Mesendoderm (in vitro differentiated cells): ENCODE measurements around the gene TESMIN.

Experiments
- DNase-seq: peaks from one replicate; pipeline ENCODE4 v3.0.0; 2013
- H2AK5ac ChIP-seq: 2 replicates; pipeline ENCODE4 v1.6.1; 2013; ENCODE audit warnings: low read length, inconsistent platforms
- H2BK120ac ChIP-seq: 2 replicates; pipeline ENCODE4 v1.6.1; 2013; ENCODE audit warnings: low read depth, mild to moderate bottlenecking, low read length, moderate library complexity, mixed read lengths
- H2BK15ac ChIP-seq: replicated peaks from 2 replicates; pipeline ENCODE4 v1.6.1; 2013; ENCODE audit warnings: low read depth, mild to moderate bottlenecking, moderate library complexity
- H2BK5ac ChIP-seq: 2 replicates; pipeline ENCODE4 v1.6.1; 2013; ENCODE audit warnings: low read length, inconsistent platforms
- H3K18ac ChIP-seq: 2 replicates; pipeline ENCODE4 v1.6.1; 2013; ENCODE audit warnings: mild to moderate bottlenecking, low read length, mixed read lengths
- H3K23ac ChIP-seq: one replicate; pipeline ENCODE4 v1.6.1; 2013; ENCODE audit warnings: low read length
- H3K27ac ChIP-seq: 2 replicates; pipeline ENCODE4 v1.5.1; 2013; ENCODE audit warnings: low read depth, mild to moderate bottlenecking, inconsistent platforms, low read length, moderate library complexity
- H3K27me3 ChIP-seq: 2 replicates; pipeline ENCODE4 v1.6.1; 2013; ENCODE audit warnings: low read length, control low read depth, mild to moderate bottlenecking, inconsistent platforms; ENCODE audit not compliant: insufficient read depth, poor library complexity
- H3K36me3 ChIP-seq: 2 replicates; pipeline ENCODE4 v1.6.1; 2013; ENCODE audit warnings: low read length, inconsistent platforms; ENCODE audit not compliant: control insufficient read depth, insufficient read depth
- H3K4ac ChIP-seq: one replicate; pipeline ENCODE4 v1.6.1; 2013; ENCODE audit warnings: low read depth, mild to moderate bottlenecking, low read length, moderate library complexity
- H3K4me1 ChIP-seq: 2 replicates; pipeline ENCODE4 v1.6.1; 2013; ENCODE audit warnings: low read depth, low read length, inconsistent platforms; ENCODE audit not compliant: control insufficient read depth
- H3K4me2 ChIP-seq: 2 replicates; pipeline ENCODE4 v1.6.1; 2013; ENCODE audit warnings: low read length
- H3K4me3 ChIP-seq: 2 replicates; pipeline ENCODE4 v1.5.1; 2013; ENCODE audit warnings: mild to moderate bottlenecking, low read length
- H3K56ac ChIP-seq: one replicate; pipeline ENCODE4 v1.6.1; 2013; ENCODE audit warnings: low read length
- H3K79me1 ChIP-seq: 2 replicates; pipeline ENCODE4 v1.6.1; 2013; ENCODE audit warnings: low read length, inconsistent platforms
- H3K79me2 ChIP-seq: 2 replicates; pipeline ENCODE4 v1.6.1; 2013; ENCODE audit warnings: mild to moderate bottlenecking, low read length; ENCODE audit not compliant: control insufficient read depth, insufficient read depth
- H3K9ac ChIP-seq: 2 replicates; pipeline ENCODE4 v1.6.1; 2013; ENCODE audit warnings: low read length, inconsistent platforms
- H4K5ac ChIP-seq: one replicate; pipeline ENCODE4 v1.6.1; 2013; ENCODE audit warnings: low read length
- H4K8ac ChIP-seq: one replicate; pipeline ENCODE4 v1.6.1; 2013; ENCODE audit warnings: low read depth, mild to moderate bottlenecking, control low read depth, low read length, moderate library complexity
- WGBS: extraction: QIAGEN DNeasy Blood & Tissue Kit; methylation state at CpG from one replicate; pipeline ENCODE4 v1.1.7; 2013; ENCODE audit warnings: low lambda C conversion rate, missing lambda C conversion rate; ENCODE audit not compliant: insufficient coverage; ENCODE audit errors: extremely low coverage; 5-methylcytosine and 5-hydroxymethylcytosine counted together

Gene TESMIN

DNA sequence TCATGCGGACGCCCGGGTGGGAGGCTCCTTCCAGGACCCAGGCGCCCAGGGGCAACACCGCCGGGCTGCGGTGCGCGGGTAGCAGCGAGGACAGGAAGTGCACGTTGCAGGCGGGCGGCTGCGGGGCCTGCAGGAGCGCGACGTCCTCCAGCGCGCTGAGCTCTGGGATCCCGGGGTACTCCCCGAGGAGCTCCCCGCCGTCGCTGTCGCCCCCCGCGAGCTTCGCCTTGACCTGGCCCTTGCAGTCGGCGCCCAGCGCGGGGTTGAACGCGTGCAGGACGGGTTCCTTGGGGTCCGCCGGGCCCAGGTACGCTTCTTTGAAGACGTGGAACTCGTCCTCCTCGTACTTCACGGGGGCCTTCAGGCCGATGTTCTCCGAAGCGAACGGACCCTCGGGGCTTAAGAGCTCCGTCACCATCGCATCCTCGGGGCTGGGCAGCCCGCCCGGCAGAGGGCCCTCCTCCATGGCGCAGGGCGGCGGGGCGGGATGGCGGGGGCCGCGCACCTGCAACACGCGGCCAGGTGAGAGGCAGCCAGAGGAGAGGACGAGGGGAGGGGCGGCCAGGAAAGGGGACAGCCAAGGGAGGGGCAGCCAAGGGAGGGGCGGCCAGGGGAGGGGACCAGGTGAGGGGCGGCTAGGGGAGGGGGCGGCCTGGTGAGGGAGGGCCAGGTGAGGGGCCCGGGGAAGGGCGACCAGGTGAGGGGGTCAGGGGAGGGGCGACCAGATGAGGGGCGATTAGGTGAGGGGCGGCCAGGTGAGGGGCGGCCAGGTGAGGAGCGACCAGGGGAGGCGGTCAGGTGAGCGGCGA, 921 bp downstream of the TESMIN start:
- H3K56ac ChIP-seq = peak overlapping the region; percentile 69
- peak overlapping the region; percentile 61 for H2BK5ac ChIP-seq
- H3K9ac ChIP-seq = peak overlapping the region; percentile 81
- peak overlapping the region; percentile 98 for H3K4ac ChIP-seq
- peak overlapping the region; percentile 58 for H4K8ac ChIP-seq
- H3K27ac ChIP-seq = peak overlapping the region; percentile 80
- DNase-seq = peak; percentile 91
- H3K4me2 ChIP-seq = peak overlapping the region; percentile 55
- H3K27me3 ChIP-seq = no peaks in the 10 kb centered on the region
- H3K79me1 ChIP-seq = no peaks in the 10 kb centered on the region
- peaks cover 4% of the 10 kb centered on the region for H3K79me2 ChIP-seq
- H3K4me3 ChIP-seq = peak overlapping the region; percentile 37
- H4K5ac ChIP-seq = no peak overlapping the region
- peak overlapping the region; percentile 84 for H2BK120ac ChIP-seq
- no peaks in the 10 kb centered on the region for H3K36me3 ChIP-seq
- no peak overlapping the region for H2BK15ac ChIP-seq
- peaks cover 4% of the 10 kb centered on the region for H3K4me1 ChIP-seq
- peak overlapping the region; percentile 92 for H3K18ac ChIP-seq
- H3K23ac ChIP-seq = peak overlapping the region; percentile 29
- WGBS = no CpG with 5 or more reads among the region's 76 CpGs
- H2AK5ac ChIP-seq = no peak overlapping the region

- Histone ChIP-seq H3K23ac (peak overlapping the region; percentile 29), H3K4me3 (peak overlapping the region; percentile 2), H3K4ac (peak overlapping the region; percentile 62), H4K8ac (no peak overlapping the region), H3K27me3 (no peaks in the 10 kb centered on the region), H3K4me1 (peaks cover 4% of the 10 kb centered on the region), H3K4me2 (peak overlapping the region; percentile 55), H3K79me2 (peaks cover 4% of the 10 kb centered on the region), H2BK15ac (no peak overlapping the region), H2AK5ac (peak overlapping the region; percentile 43), H2BK120ac (peak overlapping the region; percentile 86), H3K9ac (peak overlapping the region; percentile 81), H3K56ac (peak overlapping the region; percentile 69), H3K18ac (peak overlapping the region; percentile 92), H3K27ac (peak overlapping the region; percentile 80), H2BK5ac (peak overlapping the region; percentile 61), H3K36me3 (no peaks in the 10 kb centered on the region), H3K79me1 (no peaks in the 10 kb centered on the region), H4K5ac (no peak overlapping the region)
- peak; percentile 78 for DNase-seq
- WGBS = no CpG with 5 or more reads among the region's 20 CpGs
These were observed 1.8 kb downstream of the TESMIN start for GRCh38 chr11:68749229-68750123.

DNA sequence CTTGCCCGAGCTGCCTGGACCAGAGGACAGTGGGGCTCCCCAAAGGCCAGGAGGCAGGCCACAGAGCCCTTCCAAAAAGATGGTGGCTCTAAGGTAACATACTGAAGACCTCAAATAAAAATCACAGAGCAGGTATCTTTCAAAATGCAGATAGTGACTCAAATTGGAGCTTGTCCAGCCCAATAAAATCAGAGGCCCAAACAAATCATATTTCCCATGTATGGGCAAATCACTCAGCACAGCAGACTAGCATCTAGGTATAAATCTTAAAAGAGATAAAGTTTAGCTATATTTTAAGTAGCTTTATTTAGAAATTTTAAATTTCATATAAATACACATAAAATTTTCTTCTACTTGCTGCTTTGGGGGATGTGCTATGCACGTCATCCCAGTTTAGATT, 3.3 kb downstream of the TESMIN start:
- H4K8ac ChIP-seq = no peak overlapping the region
- no peak overlapping the region for H2BK15ac ChIP-seq
- no peaks in the 10 kb centered on the region for H3K36me3 ChIP-seq
- no peak overlapping the region for H3K4me2 ChIP-seq
- H3K4me3 ChIP-seq = no peak overlapping the region
- no peak for DNase-seq
- no peak overlapping the region for H4K5ac ChIP-seq
- H3K79me2 ChIP-seq = peaks cover 4% of the 10 kb centered on the region
- H3K4me1 ChIP-seq = peaks cover 4% of the 10 kb centered on the region
- H2BK5ac ChIP-seq = no peak overlapping the region
- H3K9ac ChIP-seq = no peak overlapping the region
- no peak overlapping the region for H2AK5ac ChIP-seq
- no peak overlapping the region for H2BK120ac ChIP-seq
- no peaks in the 10 kb centered on the region for H3K79me1 ChIP-seq
- no peak overlapping the region for H3K23ac ChIP-seq
- no peak overlapping the region for H3K56ac ChIP-seq
- no peak overlapping the region for H3K4ac ChIP-seq
- no peak overlapping the region for H3K18ac ChIP-seq
- no peaks in the 10 kb centered on the region for H3K27me3 ChIP-seq
- no CpG with 5 or more reads among the region's 2 CpGs for WGBS
- no peak overlapping the region for H3K27ac ChIP-seq

- Histone ChIP-seq H4K8ac (no peak overlapping the region), H3K4me3 (no peak overlapping the region), H3K4me1 (peaks cover 14% of the 10 kb centered on the region), H3K79me1 (no peaks in the 10 kb centered on the region), H3K23ac (no peak overlapping the region), H2BK15ac (no peak overlapping the region), H3K79me2 (peaks cover 2% of the 10 kb centered on the region), H2AK5ac (no peak overlapping the region), H3K36me3 (no peaks in the 10 kb centered on the region), H3K56ac (no peak overlapping the region), H3K4me2 (no peak overlapping the region), H3K27ac (no peak overlapping the region), H2BK120ac (no peak overlapping the region), H2BK5ac (no peak overlapping the region), H3K4ac (no peak overlapping the region), H4K5ac (no peak overlapping the region), H3K9ac (no peak overlapping the region), H3K18ac (no peak overlapping the region), H3K27me3 (no peaks in the 10 kb centered on the region)
- no CpG with 5 or more reads among the region's 3 CpGs for WGBS
- DNase-seq = no peak
These were observed 7.8 kb downstream of the TESMIN start for GRCh38 chr11:68743539-68743938.

DNA sequence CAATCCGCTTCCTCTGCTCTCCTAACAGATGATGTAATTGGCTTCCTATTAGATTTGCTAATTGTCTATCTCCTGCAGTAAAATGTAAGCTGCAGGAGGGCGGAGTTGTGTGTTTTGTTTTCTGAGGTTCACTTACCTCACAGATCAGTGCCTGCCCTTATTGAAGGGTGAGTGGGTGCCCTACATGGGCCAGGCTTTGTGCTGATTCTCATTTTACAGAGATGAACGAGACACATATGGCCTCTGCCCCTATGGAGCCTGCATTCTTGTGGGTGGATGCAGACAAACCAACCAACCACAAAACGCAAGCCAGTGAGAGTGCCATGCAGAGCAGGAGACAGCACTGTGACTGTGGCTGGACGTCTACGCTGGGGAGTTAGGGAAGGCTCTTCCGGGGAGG, 9.9 kb downstream of the TESMIN start:
- no peak overlapping the region for H3K27ac ChIP-seq

More for the DNA sequence above, 9.9 kb downstream of the TESMIN start:
- no peaks in the 10 kb centered on the region for H3K79me1 ChIP-seq
- no peaks in the 10 kb centered on the region for H3K27me3 ChIP-seq
- H3K4me3 ChIP-seq = no peak overlapping the region
- no peaks in the 10 kb centered on the region for H3K36me3 ChIP-seq
- no peak overlapping the region for H3K9ac ChIP-seq
- H4K8ac ChIP-seq = no peak overlapping the region
- H2AK5ac ChIP-seq = no peak overlapping the region
- H4K5ac ChIP-seq = no peak overlapping the region
- H3K4ac ChIP-seq = no peak overlapping the region
- no peaks in the 10 kb centered on the region for H3K79me2 ChIP-seq
- H2BK5ac ChIP-seq = no peak overlapping the region
- no peak overlapping the region for H3K18ac ChIP-seq
- DNase-seq = peak; percentile 65
- no peak overlapping the region for H2BK15ac ChIP-seq
- H3K4me1 ChIP-seq = peaks cover 14% of the 10 kb centered on the region
- H3K23ac ChIP-seq = no peak overlapping the region
- no peak overlapping the region for H2BK120ac ChIP-seq
- no CpG with 5 or more reads among the region's 7 CpGs for WGBS
- peak overlapping the region; percentile 38 for H3K56ac ChIP-seq
- no peak overlapping the region for H3K4me2 ChIP-seq
